Neural cell (in vitro differentiated cells): Measurements from ENCODE around the gene PDE4D. TPM values are rescaled to one million over a fixed set of nuclear protein-coding genes. Genes with fewer than 3 reads are reported as not detected.

Experiments
- H2AFZ ChIP-seq: fragments of 200-600, 300-800 bp; sonication (generic), shearing (Covaris generic); 2 replicates; pipeline ENCODE4 v1.6.0; 2014; ENCODE audit warnings: low read depth, mild to moderate bottlenecking, antibody characterized with exemption, low read length, moderate library complexity
- H3F3A ChIP-seq: fragments of 200-600 bp; shearing (Covaris generic); 2 replicates; pipeline ENCODE4 v1.6.1; 2016; ENCODE audit warnings: mild to moderate bottlenecking, moderate library complexity, mixed read lengths, antibody characterized with exemption, low read length; ENCODE audit not compliant: insufficient read depth, poor library complexity, severe bottlenecking
- H3K27ac ChIP-seq: fragments of 200-600, 300-800 bp; sonication (generic), shearing (Covaris generic); 2 replicates; pipeline ENCODE4 v1.5.1; 2014; ENCODE audit warnings: mild to moderate bottlenecking, low read length, moderate library complexity
- H3K27me3 ChIP-seq: fragments of 300-800, 200-600 bp; sonication (generic), shearing (Covaris generic); 2 replicates; pipeline ENCODE4 v1.6.0; 2014; ENCODE audit warnings: mild to moderate bottlenecking, low read depth, low read length, moderate library complexity; ENCODE audit not compliant: insufficient read depth
- H3K36me3 ChIP-seq: fragments of 300-800, 200-600 bp; sonication (generic), shearing (Covaris generic); 2 replicates; pipeline ENCODE4 v1.5.1; 2014; ENCODE audit warnings: mild to moderate bottlenecking, antibody characterized with exemption, low read length, moderate library complexity; ENCODE audit not compliant: insufficient read depth
- H3K4me2 ChIP-seq: fragments of 300-800, 200-600 bp; sonication (generic), shearing (Covaris generic); 2 replicates; pipeline ENCODE4 v1.6.0; 2014; ENCODE audit warnings: mild to moderate bottlenecking, low read length
- H3K4me3 ChIP-seq: fragments of 300-800, 200-600 bp; sonication (generic), shearing (Covaris generic); 2 replicates; pipeline ENCODE4 v1.5.1; 2014; ENCODE audit warnings: mild to moderate bottlenecking, low read length, moderate library complexity
- H3K79me2 ChIP-seq: fragments of 200-600 bp; shearing (Covaris generic); replicated peaks from 2 replicates; pipeline ENCODE4 v1.6.0; 2014; ENCODE audit warnings: mild to moderate bottlenecking, low read length, moderate library complexity; ENCODE audit not compliant: insufficient read depth
- H3K9ac ChIP-seq: fragments of 300-800, 200-600 bp; sonication (generic), shearing (Covaris generic); 2 replicates; pipeline ENCODE4 v1.6.1; 2016; ENCODE audit warnings: mild to moderate bottlenecking, low read length, mixed read lengths
- H3K9me2 ChIP-seq: fragments of 200-600 bp; shearing (Covaris generic); 2 replicates; pipeline ENCODE4 v1.6.1; 2016; ENCODE audit warnings: mild to moderate bottlenecking, low read length, mixed read lengths; ENCODE audit not compliant: insufficient read depth
- H3K9me3 ChIP-seq: fragments of 200-600, 300-800 bp; sonication (generic), shearing (Covaris generic); 2 replicates; pipeline ENCODE4 v1.6.1; 2016; ENCODE audit warnings: mild to moderate bottlenecking, mixed run types, low read length, moderate library complexity, mixed read lengths
- H4K20me1 ChIP-seq: fragments of 200-600 bp; shearing (Covaris generic); 2 replicates; pipeline ENCODE4 v1.6.1; 2016; ENCODE audit warnings: mild to moderate bottlenecking, mixed run types; ENCODE audit not compliant: insufficient read depth
- EP300 ChIP-seq: fragments of 450-650 bp; conservative IDR thresholded peaks from 2 replicates; pipeline ENCODE4 v1.6.1; 2014; ENCODE audit warnings: antibody characterized with exemption, mild to moderate bottlenecking, moderate library complexity; ENCODE audit not compliant: poor library complexity, severe bottlenecking
- EZH2 ChIP-seq: fragments of 200-600, 300-800 bp; shearing (Covaris generic), sonication (generic); IDR thresholded peaks from 2 replicates; pipeline ENCODE4 v1.6.1; 2014; ENCODE audit warnings: antibody characterized with exemption, low read length, borderline replicate concordance, mild to moderate bottlenecking; ENCODE audit not compliant: insufficient read depth, poor library complexity, severe bottlenecking
- MXI1 ChIP-seq: fragments of 450-650 bp; conservative IDR thresholded peaks from 2 replicates; pipeline ENCODE4 v1.6.1; 2014; ENCODE audit warnings: antibody characterized with exemption, mild to moderate bottlenecking; ENCODE audit not compliant: poor library complexity, severe bottlenecking
- POLR2AphosphoS5 ChIP-seq: IDR thresholded peaks from 2 replicates; pipeline ENCODE4 v1.6.1; 2012
- RAD21 ChIP-seq: fragments of 450-650 bp; conservative IDR thresholded peaks from 2 replicates; pipeline ENCODE4 v1.6.1; 2014; ENCODE audit warnings: antibody characterized with exemption, mild to moderate bottlenecking, moderate library complexity
- SMC3 ChIP-seq: fragments of 450-650 bp; conservative IDR thresholded peaks from 2 replicates; pipeline ENCODE4 v1.6.1; 2014; ENCODE audit warnings: antibody characterized with exemption, mild to moderate bottlenecking, moderate library complexity; ENCODE audit not compliant: poor library complexity
- TAF1 ChIP-seq: IDR thresholded peaks from 2 replicates; pipeline ENCODE4 v1.6.1; 2012; ENCODE audit warnings: low read depth
- polyA plus RNA-seq: library from polyadenylated mRNA; depleted of rRNA; stranded (reverse); fragments of >200 nt; gene quantifications from 2 replicates; pipeline ENCODE4 v1.2.3, GENCODE V29; 2014
- TF ChIP-seq, protein P1 (sequence below): fragments of 450-650 bp; IDR thresholded peaks from 2 replicates; pipeline ENCODE4 v1.5.1; 2014; ENCODE audit warnings: antibody characterized with exemption, mild to moderate bottlenecking, moderate library complexity; ENCODE audit not compliant: poor library complexity, severe bottlenecking
- TF ChIP-seq, protein P2 (sequence below): IDR thresholded peaks from 2 replicates; pipeline ENCODE4 v1.6.1; 2012; ENCODE audit warnings: borderline replicate concordance

Gene PDE4D
- polyA plus RNA-seq, 1 donor from 2014 or later = 42.8 TPM

DNA sequence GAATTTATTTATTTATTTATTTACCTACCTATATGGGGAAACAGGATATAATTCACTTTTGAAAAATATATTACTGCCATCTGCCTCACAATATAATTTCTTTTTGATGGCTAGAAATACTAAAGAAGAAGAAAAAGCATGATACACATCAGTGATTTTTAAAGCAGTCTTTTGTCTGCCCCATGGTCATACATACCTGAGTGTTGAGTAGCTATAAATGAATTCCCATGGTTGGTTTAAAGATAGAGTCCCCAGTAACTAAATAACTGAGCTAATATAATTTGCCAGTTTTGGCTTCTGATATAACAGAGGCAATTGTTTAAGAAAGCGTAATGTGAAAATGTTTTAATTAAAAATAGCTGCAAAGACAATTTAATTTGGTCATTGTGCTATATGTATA lies 447.8 kb downstream of the PDE4D start:
- Histone ChIP-seq H3K36me3 (no peaks in the 10 kb centered on the region), H3F3A (no peaks in the 10 kb centered on the region), H4K20me1 (no peaks in the 10 kb centered on the region), H3K9ac (no peak overlapping the region), H3K9me3 (no peaks in the 10 kb centered on the region), H3K27me3 (no peaks in the 10 kb centered on the region), H3K9me2 (no peaks in the 10 kb centered on the region), H2AFZ (no peak overlapping the region), H3K27ac (no peak overlapping the region), H3K79me2 (no peaks in the 10 kb centered on the region), H3K4me2 (no peak overlapping the region), H3K4me3 (no peak overlapping the region)
- TF ChIP-seq SMC3 (no peak), POLR2AphosphoS5 (no peak)
- TF ChIP-seq, protein P1, sequence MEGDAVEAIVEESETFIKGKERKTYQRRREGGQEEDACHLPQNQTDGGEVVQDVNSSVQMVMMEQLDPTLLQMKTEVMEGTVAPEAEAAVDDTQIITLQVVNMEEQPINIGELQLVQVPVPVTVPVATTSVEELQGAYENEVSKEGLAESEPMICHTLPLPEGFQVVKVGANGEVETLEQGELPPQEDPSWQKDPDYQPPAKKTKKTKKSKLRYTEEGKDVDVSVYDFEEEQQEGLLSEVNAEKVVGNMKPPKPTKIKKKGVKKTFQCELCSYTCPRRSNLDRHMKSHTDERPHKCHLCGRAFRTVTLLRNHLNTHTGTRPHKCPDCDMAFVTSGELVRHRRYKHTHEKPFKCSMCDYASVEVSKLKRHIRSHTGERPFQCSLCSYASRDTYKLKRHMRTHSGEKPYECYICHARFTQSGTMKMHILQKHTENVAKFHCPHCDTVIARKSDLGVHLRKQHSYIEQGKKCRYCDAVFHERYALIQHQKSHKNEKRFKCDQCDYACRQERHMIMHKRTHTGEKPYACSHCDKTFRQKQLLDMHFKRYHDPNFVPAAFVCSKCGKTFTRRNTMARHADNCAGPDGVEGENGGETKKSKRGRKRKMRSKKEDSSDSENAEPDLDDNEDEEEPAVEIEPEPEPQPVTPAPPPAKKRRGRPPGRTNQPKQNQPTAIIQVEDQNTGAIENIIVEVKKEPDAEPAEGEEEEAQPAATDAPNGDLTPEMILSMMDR = no peak

DNA sequence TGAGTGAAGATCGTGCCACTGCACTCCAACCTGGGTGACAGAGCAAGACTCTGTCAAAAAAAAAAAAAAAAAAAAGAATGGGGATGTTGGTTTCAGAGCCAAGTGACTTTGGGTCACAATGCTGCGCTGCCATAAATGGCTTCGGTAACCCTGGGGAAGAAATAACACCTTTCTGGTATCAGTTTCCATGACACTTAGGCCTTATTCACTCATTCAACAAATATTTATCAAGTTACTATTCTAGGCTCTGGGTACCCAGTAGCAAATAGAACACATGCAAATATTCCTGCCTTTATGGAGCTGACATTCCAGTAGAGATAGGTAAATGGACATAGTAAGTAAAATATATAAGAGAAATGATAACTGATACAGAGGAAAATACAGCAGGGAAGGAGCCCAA lies 454.2 kb downstream of the PDE4D start:
- Histone ChIP-seq H3K27me3 (no peaks in the 10 kb centered on the region), H3K9me3 (no peaks in the 10 kb centered on the region), H3K9me2 (no peaks in the 10 kb centered on the region), H3K79me2 (no peaks in the 10 kb centered on the region), H3K4me2 (no peak overlapping the region), H2AFZ (no peak overlapping the region), H3F3A (no peaks in the 10 kb centered on the region), H3K4me3 (no peak overlapping the region), H3K27ac (no peak overlapping the region), H3K9ac (no peak overlapping the region), H3K36me3 (no peaks in the 10 kb centered on the region), H4K20me1 (no peaks in the 10 kb centered on the region)
- TF ChIP-seq POLR2AphosphoS5 (no peak), EP300 (no peak), SMC3 (no peak), RAD21 (no peak), MXI1 (no peak), TAF1 (no peak)
- TF ChIP-seq, protein P1 = no peak

DNA sequence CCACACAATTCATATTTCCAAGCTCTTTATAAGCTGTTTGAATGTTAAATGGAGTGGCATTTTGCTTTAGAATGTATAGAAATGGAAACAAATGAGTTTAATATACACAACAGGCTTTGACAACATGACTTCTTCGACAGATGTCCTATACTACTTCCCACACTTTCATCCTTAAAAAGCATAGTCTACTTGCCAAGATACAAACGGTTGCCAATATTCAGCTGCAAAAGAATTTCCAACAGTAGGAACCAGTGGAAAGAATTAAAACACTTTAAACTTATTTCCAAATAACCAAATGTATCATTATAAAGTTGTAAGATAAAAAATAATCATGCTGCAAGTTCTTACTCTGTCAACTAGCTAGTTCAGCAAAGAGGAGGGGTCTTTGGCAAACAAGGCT lies 456.4 kb downstream of the PDE4D start:
- Histone ChIP-seq H3K36me3 (no peaks in the 10 kb centered on the region), H3K4me3 (no peak overlapping the region), H3K9me2 (no peaks in the 10 kb centered on the region), H3K9ac (no peak overlapping the region), H2AFZ (no peak overlapping the region), H3K27ac (no peak overlapping the region), H3K9me3 (no peaks in the 10 kb centered on the region), H3K79me2 (no peaks in the 10 kb centered on the region), H4K20me1 (no peaks in the 10 kb centered on the region), H3F3A (no peaks in the 10 kb centered on the region), H3K4me2 (no peak overlapping the region), H3K27me3 (no peaks in the 10 kb centered on the region)
- no peak for TF ChIP-seq RAD21
- no peak for TF ChIP-seq POLR2AphosphoS5
- TF ChIP-seq TAF1 = no peak
- no peak for TF ChIP-seq MXI1
- TF ChIP-seq EP300 = no peak
- TF ChIP-seq, protein P2, sequence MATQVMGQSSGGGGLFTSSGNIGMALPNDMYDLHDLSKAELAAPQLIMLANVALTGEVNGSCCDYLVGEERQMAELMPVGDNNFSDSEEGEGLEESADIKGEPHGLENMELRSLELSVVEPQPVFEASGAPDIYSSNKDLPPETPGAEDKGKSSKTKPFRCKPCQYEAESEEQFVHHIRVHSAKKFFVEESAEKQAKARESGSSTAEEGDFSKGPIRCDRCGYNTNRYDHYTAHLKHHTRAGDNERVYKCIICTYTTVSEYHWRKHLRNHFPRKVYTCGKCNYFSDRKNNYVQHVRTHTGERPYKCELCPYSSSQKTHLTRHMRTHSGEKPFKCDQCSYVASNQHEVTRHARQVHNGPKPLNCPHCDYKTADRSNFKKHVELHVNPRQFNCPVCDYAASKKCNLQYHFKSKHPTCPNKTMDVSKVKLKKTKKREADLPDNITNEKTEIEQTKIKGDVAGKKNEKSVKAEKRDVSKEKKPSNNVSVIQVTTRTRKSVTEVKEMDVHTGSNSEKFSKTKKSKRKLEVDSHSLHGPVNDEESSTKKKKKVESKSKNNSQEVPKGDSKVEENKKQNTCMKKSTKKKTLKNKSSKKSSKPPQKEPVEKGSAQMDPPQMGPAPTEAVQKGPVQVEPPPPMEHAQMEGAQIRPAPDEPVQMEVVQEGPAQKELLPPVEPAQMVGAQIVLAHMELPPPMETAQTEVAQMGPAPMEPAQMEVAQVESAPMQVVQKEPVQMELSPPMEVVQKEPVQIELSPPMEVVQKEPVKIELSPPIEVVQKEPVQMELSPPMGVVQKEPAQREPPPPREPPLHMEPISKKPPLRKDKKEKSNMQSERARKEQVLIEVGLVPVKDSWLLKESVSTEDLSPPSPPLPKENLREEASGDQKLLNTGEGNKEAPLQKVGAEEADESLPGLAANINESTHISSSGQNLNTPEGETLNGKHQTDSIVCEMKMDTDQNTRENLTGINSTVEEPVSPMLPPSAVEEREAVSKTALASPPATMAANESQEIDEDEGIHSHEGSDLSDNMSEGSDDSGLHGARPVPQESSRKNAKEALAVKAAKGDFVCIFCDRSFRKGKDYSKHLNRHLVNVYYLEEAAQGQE = no peak
- no peak for TF ChIP-seq EZH2
- TF ChIP-seq, protein P1 = no peak
- no peak for TF ChIP-seq SMC3
